ENCODE results near the gene DSCAM.
"Not testable (repeated sequence)": the region's sequence is repeated elsewhere in the genome, so short reads cannot be mapped to it uniquely, and the experiment has no call there.

The DSCAM gene

GRCh38 chr21:40284409-40284808 lies 562.5 kb downstream of the DSCAM start:
- no peak for FAIRE-seq

- no peak for FAIRE-seq
Measured at GRCh38 chr21:40282912-40283886, 563.8 kb downstream of the DSCAM start.

GRCh38 chr21:40278345-40278744 lies 568.6 kb downstream of the DSCAM start:
- FAIRE-seq = no peak

- FAIRE-seq = no peak
Measured at GRCh38 chr21:40276001-40276400, 571.0 kb downstream of the DSCAM start.

DNA sequence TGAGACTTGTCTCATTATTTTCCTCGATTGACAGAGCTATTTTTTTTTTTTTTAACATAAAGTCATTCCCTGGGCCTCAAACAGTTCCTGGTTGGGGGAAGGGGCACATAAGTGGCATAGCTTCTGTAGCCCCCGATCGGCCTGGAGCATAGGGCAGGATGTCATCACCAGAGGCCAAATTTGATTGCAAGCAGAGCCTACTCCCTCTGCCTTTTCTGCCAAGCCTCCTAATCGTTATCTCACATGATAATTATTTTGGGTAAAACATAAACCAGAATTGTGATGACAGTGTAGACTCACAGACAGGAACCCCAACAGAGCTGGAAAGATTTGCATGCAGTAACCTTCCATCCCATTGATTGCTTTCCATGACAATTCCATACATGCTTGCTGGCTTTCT lies 574.9 kb downstream of the DSCAM start:
- FAIRE-seq = no peak

DNA sequence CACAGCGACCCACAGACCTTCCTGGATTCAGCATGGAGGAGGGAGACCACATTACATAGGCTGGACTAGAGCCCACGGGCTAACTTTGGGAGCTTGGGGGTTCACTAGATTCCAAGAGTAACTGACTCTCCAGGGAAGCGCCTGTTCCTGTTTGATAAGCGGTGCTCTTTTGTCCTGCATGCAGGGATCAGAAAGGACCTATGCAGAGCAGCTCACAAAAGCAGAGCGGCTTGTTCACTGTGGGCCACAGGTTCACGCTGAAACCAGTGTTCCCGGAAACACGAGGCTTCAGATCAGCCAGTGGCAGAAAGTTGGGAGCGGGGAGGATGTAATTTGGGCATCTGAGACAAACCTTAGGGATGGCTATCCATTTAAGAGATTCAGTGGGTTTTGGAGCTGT lies 575.8 kb downstream of the DSCAM start:
- no peak for FAIRE-seq

- FAIRE-seq = no peak
Measured at GRCh38 chr21:40270047-40270446, 576.9 kb downstream of the DSCAM start.

DNA sequence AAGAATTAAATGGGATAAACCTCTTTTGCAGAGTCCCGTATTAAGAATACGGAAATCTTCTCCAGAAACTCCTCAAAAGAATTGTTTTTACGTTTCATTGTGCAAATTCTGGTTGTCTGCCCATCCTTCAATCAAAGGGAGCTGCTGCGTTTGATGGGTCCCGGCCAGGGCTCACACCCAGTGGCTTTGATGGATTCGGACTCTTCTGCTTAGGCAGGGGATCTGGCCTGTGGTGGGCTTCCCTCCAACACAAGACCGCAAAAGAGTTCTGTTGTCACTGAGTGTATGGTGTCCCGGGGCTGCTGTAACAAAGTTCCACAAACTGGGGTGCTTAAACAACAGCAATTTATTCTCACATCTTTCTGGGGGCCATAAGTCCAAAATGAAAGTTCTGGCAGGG lies 577.7 kb downstream of the DSCAM start:
- no peak for FAIRE-seq

DNA sequence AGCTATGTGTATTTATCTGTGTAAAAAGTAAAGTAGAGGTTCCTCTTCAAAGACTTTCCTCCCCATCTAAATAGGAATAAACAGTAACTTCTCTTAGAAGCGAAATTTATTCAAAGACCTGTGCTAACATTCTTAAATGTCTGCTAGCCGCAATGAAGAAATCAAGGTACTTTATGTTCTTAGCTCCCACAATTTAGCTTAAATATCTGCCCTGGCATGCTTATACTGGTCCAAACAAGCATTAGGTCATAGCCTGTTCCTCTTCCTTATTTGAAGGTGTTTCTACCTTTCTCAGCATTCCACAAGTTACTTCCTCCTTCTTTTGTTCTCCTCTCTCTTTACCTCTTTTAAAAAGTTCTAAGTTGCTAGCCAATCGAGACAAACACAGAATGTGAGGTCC lies 588.5 kb downstream of the DSCAM start:
- not testable (repeated sequence) for FAIRE-seq

DNA sequence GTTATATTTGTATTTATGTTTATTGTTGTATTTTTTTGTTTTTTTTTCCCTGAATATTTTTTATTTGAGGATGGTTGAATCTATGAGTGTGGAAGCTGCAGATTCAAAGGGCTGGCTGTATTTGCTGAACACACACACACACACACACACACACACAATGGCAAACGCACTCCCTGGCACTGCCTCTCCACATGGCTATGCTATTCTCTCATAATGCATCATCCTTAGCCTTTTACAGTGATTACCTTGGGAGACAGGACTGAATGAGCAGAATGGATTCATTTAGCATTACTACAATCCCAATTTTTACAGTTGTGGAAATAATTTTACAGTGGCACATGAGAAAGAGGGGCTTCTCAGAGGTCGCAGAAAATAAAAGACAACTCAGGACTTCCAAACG lies 589.6 kb downstream of the DSCAM start:
- no peak for FAIRE-seq

DNA sequence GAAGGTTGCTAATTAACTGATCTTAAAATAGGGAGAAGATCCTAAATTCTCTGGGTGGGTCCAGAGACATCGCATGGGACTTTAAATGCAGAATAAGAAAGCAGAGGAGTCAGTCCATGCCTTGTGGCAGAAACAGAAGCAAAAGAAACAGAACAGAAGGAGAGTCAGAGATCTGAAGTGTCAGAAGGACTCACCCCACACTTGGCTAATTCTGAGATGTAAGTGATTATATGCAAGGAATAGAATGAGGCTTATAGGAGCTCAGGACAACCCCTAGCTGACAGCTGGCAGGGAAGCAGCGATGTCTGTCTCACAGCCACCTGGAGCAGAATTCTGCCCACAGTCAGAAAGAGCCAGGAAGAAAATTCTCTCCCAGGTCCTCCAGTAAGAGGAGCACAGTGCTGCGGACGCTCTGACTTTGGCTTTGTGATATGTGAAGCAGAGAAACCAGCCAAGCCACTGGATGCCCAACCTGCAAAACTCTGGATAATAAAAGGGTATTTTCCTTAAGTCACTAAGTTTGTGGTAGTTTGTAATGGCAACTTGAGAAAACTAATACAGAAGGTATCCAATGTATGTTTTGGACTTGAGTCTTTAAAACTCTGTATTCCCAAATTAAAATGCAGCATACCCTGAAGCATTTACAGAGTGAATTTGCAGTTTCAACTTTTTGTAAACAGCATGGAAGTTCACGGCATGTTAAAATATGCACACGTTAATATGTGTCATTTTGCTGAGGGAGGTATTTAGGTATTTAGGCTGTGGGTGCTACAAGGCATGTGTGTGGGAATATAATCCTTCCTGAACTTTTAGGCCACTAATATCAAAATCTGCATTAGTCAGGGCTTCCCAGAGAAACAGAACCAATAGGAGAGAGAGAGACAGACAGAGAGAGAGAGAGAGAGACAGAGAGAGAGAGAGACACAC lies 591.2 kb downstream of the DSCAM start:
- no peak for FAIRE-seq

DNA sequence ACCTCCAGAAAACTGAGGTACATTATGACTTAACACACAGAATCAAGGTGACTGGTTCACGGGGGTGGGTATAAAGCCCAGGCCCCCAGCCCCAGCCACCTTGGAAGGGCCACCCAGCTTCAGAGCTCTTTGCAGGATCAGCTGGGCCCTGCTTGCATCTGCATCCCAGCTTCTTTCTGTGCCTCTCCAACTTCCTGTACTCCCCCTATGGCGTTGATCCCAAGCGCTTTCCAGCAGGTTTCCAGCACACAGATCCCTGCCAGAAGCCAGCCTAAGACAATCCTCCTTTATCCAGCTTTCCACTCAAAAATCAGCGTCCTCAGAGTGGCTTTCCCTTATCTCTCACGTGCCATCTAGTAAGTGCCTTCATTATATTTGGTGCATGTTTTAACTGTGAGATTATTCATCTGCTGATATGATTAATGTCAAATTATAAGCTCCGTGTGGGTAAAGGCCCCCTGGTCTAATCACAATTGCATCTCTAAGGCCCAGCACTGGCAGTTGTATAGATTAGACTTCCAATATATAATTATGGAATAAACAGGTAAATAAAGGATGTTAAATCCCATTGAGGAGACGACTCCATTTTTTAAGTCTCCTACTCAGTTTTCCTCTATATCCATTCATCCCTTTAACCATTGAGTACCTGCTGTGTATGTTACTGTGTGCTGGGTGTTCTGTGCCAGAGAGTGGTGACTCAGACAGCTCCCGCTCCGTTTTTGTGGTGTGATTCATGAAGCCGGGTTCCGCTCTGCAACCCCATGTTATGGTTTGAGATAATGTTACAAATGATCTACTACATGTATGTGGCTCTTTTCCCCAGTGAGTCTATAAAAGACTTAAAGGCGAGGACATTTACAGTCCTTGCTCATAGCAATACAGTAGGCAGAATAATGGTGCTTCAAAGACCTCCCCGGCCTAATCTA lies 592.2 kb downstream of the DSCAM start:
- FAIRE-seq = no peak

- no peak for FAIRE-seq
Measured at GRCh38 chr21:40253112-40253511, 593.8 kb downstream of the DSCAM start.

DNA sequence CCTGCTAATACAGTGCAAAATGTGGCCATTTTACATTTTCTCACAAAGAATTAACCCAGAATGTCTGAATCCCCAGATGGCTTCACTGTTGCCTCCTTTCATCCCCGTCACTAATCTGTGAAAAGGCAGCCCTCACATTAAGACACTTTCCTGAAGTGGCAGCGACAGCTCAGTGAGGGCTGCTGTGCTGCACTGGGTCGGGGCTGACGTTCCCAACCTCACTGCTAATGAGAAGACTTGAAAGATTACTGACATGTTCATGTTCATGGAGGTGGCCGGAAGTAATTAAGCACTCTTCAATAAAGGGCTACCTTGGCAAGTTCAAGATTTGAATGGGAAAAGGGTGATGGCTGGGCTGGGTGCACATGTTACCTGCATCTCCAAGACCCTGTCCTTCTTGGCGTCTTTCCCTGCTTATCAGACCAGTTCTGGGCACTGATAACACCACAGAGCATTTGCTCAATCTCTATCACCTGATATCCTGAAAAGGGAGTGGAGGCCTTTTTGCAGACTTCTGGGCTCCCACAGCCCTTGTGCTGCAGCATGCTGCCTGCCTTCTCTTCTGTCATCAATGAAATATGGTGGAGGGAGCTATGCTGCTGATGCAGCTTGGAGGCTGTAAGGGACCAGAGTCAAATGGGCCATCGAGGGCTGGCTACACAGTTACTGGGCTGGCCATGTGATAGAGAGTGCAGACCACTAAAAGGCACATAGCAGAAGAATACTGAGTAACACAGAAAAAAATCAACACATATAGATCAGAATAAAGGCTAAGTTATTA lies 596.3 kb downstream of the DSCAM start:
- FAIRE-seq = no peak

GRCh38 chr21:40244981-40245380 lies 602.0 kb downstream of the DSCAM start:
- FAIRE-seq = no peak

- no peak for FAIRE-seq
Measured at GRCh38 chr21:40243685-40244084, 603.3 kb downstream of the DSCAM start.

- FAIRE-seq = no peak
Measured at GRCh38 chr21:40242586-40243265, 604.2 kb downstream of the DSCAM start.

GRCh38 chr21:40235528-40235927 lies 611.4 kb downstream of the DSCAM start:
- FAIRE-seq = no peak

DNA sequence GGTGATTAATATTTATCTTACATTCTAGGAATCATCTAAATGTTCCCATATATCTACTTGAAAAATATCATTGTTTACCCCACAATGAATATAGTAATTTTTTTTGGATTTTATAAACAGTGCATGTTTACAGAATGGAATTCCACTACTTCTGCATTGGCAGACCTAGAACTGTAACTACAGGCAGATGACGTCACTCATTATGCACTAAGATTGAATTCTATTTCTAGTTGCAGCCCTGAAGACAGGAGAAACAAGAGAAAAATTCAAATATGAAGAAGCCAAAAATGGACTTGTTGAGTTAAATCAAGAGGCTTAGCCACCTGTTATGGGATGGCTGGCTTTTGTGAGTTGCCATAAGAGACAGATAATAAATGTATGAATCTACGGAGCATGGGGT lies 615.0 kb downstream of the DSCAM start:
- no peak for FAIRE-seq

- no peak for FAIRE-seq
Measured at GRCh38 chr21:40227096-40227495, 619.9 kb downstream of the DSCAM start.

- no peak for FAIRE-seq
Measured at GRCh38 chr21:40215941-40216340, 631.0 kb downstream of the DSCAM start.
